DMS53 treated with DMSO at 0.1 percent for 48 hours (cell line): Measurements from ENCODE around the gene CASKIN1.
A peak's percentile ranks its signal among the peaks of the same experiment; 100 is the strongest.
"Not testable (repeated sequence)": the region's sequence is repeated elsewhere in the genome, so short reads cannot be mapped to it uniquely, and the experiment has no call there.

ENCODE experiments used
- DNase-seq: peaks from one replicate; lab custom pipeline; 2025; ENCODE audit not compliant: unreplicated experiment; lab: John Stamatoyannopoulos, UW

CASKIN1 gene

GRCh38 chr16:2142942-2143877 lies 53.2 kb downstream of the CASKIN1 start:
- DNase-seq: peak; percentile 35

DNA sequence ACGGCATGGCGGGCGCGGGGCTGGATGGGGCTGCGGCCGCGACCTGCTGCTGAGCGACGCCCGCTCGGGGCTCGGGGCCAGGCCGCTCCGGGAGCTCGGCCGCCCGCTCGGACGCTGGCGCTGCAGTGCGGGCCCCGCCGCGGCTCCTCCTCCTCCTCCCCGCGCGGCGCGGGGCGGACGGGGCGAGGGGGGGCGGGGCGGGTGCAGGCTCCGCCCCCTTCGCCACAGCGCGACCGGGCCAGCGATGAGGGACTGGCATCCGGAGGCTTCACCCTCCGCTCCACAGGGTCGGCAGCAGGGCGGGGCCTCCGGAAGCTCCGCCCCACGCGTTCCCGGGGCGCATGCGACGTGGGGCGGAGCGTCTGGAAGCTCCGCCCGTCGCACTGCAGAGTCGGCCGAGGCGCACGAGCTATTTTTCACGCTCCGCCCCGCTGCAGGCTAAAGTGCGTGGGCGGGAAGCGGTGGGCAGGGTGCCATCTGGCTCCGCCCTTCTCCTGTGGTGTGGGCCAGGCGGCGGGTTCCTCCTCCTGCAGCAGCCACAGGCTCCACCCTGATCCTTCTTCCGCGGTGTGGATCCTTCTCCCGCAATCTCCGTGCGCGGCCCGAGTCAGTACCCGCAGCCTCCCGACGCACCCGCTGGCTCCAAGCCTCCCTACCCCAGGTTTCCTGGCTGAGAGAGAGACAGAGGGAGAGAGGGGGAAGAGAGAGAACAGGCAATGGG lies 60.5 kb downstream of the CASKIN1 start, which contains the start of gene PKD1:
Gene PKD1, minus strand, starts transcription at position 129 of the 721 bp plus-strand sequence. CDS start 209 bp downstream, outside the sequence.
- DNase-seq: peak; percentile 64

GRCh38 chr16:2135071-2135470 lies 61.3 kb downstream of the CASKIN1 start:
- not testable (repeated sequence) for DNase-seq

GRCh38 chr16:2133797-2134196 lies 62.6 kb downstream of the CASKIN1 start:
- not testable (repeated sequence) for DNase-seq

DNA sequence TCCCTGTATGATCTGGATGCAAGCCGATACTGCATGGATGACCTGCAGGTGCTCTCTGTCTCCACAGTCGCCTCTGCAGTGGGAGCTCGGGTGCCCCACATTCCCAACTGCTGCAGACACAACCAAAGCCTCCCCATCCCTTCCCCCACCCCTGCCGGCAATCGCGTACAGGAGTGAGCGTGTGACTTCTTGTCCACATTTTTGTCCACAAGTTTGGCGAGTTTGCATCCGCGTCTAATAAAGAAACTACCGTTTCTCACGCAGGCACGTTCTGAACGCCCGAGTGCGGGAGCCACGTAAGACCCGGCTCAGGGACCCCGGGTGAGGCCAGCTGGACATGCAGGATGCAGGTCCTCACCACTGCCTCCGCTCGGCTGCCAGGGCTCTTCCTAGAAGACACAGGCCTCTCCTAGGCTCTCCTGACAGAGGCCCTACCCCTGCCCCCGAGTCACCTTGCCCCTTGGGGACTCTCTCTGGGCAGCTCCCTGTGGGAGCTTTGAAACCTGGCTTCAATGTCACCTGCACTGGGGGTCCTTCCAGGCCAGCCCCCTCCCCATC lies 66.4 kb downstream of the CASKIN1 start:
- DNase-seq: not testable (repeated sequence)

- DNase-seq: not testable (repeated sequence)
Observed at GRCh38 chr16:2129251-2129650, 67.2 kb downstream of the CASKIN1 start.

GRCh38 chr16:2127630-2128280 lies 68.7 kb downstream of the CASKIN1 start:
- not testable (repeated sequence) for DNase-seq
